K562 (cell line): Measurements from ENCODE around the gene PMEPA1.

Source experiments
- CTCF ChIP-seq, 3 experiments: IDR thresholded peaks in 2 of 3; conservative IDR thresholded peaks in 1 of 3; 2 replicates each; pipeline ENCODE4 v1.5.1; 2011 to 2012; ENCODE audit warnings: low read length in 3 of 3, mild to moderate bottlenecking in 3 of 3, control low read depth in 2 of 3, improper control_type of control experiment in 1 of 3, inconsistent platforms in 1 of 3, low read depth in 1 of 3, mixed read lengths in 1 of 3, moderate library complexity in 1 of 3; ENCODE audit not compliant: insufficient read depth in 2 of 3
- DDX20 ChIP-seq: fragments of 450-650 bp; IDR thresholded peaks from 2 replicates; pipeline ENCODE4 v1.6.1; 2016; ENCODE audit warnings: missing genetic modification characterization, low read depth, mild to moderate bottlenecking, missing compliant biosample characterization, moderate library complexity
- FOS ChIP-seq: IDR thresholded peaks from 3 replicates; pipeline ENCODE4 v1.6.1; 2011; ENCODE audit not compliant: insufficient read length; ENCODE audit errors: extremely low read depth
- SREBF2 ChIP-seq: sonication (generic); formaldehyde crosslinking; IDR thresholded peaks from 2 replicates; pipeline ENCODE4 v1.4.0; 2020; ENCODE audit warnings: mild to moderate bottlenecking, missing genetic modification reagents
- TCF7L2 ChIP-seq: fragments of 150-350 bp; IDR thresholded peaks from 2 replicates; pipeline ENCODE4 v1.6.1; 2016; ENCODE audit warnings: low read depth, mild to moderate bottlenecking, low read length, moderate library complexity
- ZNF184 ChIP-seq: sonication (generic); formaldehyde crosslinking; IDR thresholded peaks from 2 replicates; pipeline ENCODE4 v1.5.0; 2020; ENCODE audit warnings: missing genetic modification reagents
- ZNF584 ChIP-seq: fragments of 200-800 bp; sonication (Bioruptor generic); IDR thresholded peaks from 2 replicates; pipeline ENCODE4 v1.6.1; 2016; ENCODE audit warnings: low read depth, mild to moderate bottlenecking, missing genetic modification characterization, missing compliant biosample characterization
- ZNF740 ChIP-seq, 3 experiments: fragments of 200-800 bp in 1 of 3; sonication (Bioruptor generic) in 1 of 3; sonication (generic) in 1 of 3; formaldehyde crosslinking in 1 of 3; IDR thresholded peaks; 2 replicates each; pipeline versions ENCODE4 v1.6.1 to v1.8.0; 2016 to 2022; ENCODE audit warnings: mild to moderate bottlenecking in 2 of 3, missing compliant biosample characterization in 2 of 3, missing genetic modification characterization in 2 of 3, missing genetic modification reagents in 1 of 3

DNA sequence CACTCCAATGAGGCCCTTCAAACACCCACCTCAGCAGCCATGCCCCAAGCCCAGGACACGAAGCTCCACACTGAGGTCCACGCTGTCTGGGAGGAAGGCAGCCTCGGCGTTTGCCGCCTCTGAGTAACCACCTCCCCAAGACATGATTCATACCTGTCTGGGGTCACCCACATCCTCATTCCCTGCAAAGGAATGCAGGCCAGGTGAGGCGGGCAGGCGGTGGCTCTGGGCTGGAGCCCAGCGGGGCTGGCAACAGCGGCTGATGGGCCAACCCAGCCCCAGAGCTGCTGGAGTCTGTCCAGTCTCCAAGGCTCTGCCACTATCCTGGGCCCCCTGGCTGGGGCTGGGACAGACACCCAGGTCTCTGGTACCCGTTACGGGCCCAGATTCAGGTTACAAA is 14.8 kb downstream of the PMEPA1 start:
- TF ChIP-seq ZNF184 (CRISPR knock-in tag): no peak
- TF ChIP-seq TCF7L2: no peak
- no peak for TF ChIP-seq DDX20
- no peak for TF ChIP-seq FOS
- TF ChIP-seq ZNF740 (CRISPR knock-in tag; IDR thresholded peaks at IDR 0.05): no peak
- no peak for TF ChIP-seq ZNF740 (tag; IDR thresholded peaks at IDR 0.05)
- TF ChIP-seq SREBF2: no peak
- TF ChIP-seq ZNF584 (CRISPR knock-in tag): no peak
- no peak for TF ChIP-seq CTCF (IDR thresholded peaks at IDR 0.05 in 2 of 3, conservative IDR thresholded peaks at IDR 0.05 in 1 of 3; ENCODE audit: insufficient read depth in 2 of 3, low read depth in 1 of 3, low read length in 3 of 3)
